Upper lobe of left lung (tissue), 4 donors: ENCODE results near the gene NADK2.

Experiments
- POLR2AphosphoS5 ChIP-seq, 2 donors: sonication (generic); formaldehyde crosslinking; IDR thresholded peaks; one replicate each; pipeline ENCODE4 v1.5.1; 2017; ENCODE audit warnings: antibody characterized with exemption in 2 of 2
- TF ChIP-seq, protein P1 (sequence below), 6 experiments: fragments of 450-650 bp in 4 of 6; fragments of 200-600 bp in 2 of 6; sonication (generic) in 2 of 6; IDR thresholded peaks; one replicate each; pipeline ENCODE4 v1.5.1; 2016 to 2019; ENCODE audit warnings: antibody characterized with exemption in 6 of 6

DNA sequence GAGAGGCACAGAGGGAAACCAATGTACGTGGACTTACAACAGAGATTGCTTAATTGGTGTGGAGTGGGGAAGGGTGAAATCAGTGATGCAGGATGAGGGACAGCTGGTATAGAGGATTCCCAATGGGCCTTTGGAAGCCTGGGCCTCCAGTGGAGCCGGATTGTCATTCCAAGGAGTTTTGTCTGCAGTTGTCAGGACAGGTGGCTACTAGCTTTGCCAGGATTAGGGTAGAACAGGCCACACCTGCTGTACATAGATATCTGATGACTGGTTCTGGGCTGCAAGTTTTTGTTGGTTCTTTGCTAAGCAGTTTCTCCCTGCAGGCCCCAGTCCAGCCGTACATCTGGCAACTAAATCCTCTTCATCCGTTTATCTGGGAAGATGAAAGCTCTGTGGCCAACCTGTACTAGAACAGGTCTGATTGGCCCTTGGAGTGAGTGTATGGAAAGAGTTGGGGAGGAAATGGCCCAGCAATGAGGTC is 85.6 kb downstream of the NADK2 start:
- TF ChIP-seq, protein P1, sequence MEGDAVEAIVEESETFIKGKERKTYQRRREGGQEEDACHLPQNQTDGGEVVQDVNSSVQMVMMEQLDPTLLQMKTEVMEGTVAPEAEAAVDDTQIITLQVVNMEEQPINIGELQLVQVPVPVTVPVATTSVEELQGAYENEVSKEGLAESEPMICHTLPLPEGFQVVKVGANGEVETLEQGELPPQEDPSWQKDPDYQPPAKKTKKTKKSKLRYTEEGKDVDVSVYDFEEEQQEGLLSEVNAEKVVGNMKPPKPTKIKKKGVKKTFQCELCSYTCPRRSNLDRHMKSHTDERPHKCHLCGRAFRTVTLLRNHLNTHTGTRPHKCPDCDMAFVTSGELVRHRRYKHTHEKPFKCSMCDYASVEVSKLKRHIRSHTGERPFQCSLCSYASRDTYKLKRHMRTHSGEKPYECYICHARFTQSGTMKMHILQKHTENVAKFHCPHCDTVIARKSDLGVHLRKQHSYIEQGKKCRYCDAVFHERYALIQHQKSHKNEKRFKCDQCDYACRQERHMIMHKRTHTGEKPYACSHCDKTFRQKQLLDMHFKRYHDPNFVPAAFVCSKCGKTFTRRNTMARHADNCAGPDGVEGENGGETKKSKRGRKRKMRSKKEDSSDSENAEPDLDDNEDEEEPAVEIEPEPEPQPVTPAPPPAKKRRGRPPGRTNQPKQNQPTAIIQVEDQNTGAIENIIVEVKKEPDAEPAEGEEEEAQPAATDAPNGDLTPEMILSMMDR (IDR thresholded peaks at IDR 0.05) = no peak
- TF ChIP-seq POLR2AphosphoS5 (IDR thresholded peaks at IDR 0.05) = no peak
